Stimulated activated CD8-positive, alpha-beta memory T cell treated with anti-CD3 and anti-CD28 coated beads, Interleukin-7, amount 100 ng/mL, for 24 hours (primary cell): ENCODE results near the gene HLF.
"Not testable (repeated sequence)": the region's sequence is repeated elsewhere in the genome, so short reads cannot be mapped to it uniquely, and the experiment has no call there.

Source experiments
- DNase-seq: peaks from one replicate; pipeline ENCODE4 v3.0.0-alpha.2; 2020; ENCODE audit warnings: low read depth

HLF gene

DNA sequence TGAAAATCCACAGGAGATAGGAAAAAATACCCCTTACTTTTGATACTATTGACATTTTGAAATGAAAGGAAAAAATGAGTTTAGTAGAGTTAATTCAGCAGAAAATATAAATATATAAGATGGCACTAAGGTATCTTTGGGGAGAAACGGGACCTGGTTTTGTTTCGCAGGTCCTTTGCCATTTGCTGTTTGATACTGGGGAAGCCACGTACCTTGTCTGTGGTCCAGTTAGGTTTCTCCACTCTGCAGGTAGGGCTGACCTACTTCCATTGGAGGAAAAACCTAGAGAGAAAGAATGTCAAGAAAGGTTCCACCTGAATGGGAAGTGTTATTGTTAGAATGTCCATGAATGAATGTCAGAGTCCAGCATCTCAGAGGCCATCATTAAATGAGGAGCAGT lies 48.1 kb downstream of the HLF start:
- no peak for DNase-seq

DNA sequence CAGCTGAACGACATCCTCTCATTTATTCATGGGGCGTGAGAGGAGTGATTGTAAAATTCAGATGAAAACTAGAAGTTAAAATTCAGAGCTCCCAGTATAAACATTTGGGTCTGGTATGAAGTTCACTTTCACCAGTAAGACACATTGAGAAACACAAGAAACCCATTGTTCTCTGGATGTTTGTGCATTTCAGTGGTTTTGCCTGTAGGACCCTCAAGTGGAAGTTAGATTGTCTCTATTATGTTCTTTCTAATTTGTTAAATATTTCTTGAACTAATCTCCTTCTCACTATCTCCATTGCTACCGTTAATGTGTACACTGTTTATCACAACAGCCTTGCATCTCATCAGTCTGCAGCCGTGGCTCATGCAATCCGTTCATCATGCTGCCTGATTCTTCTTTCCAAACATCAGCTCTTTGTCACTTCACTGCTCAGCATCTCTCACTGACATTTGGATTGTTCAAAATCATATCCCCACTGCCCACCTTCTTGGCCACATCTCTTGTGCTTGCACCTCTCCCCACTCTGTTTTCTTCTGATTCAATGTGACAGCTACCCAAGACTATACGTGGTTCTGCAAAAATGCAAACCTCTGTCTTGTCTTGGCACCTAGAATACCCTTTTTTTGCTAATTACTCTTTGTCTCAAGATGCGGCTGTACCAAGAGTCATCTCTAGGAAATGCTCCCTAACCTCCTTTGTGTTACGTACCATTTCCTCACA lies 49.5 kb downstream of the HLF start:
- DNase-seq: no peak

DNA sequence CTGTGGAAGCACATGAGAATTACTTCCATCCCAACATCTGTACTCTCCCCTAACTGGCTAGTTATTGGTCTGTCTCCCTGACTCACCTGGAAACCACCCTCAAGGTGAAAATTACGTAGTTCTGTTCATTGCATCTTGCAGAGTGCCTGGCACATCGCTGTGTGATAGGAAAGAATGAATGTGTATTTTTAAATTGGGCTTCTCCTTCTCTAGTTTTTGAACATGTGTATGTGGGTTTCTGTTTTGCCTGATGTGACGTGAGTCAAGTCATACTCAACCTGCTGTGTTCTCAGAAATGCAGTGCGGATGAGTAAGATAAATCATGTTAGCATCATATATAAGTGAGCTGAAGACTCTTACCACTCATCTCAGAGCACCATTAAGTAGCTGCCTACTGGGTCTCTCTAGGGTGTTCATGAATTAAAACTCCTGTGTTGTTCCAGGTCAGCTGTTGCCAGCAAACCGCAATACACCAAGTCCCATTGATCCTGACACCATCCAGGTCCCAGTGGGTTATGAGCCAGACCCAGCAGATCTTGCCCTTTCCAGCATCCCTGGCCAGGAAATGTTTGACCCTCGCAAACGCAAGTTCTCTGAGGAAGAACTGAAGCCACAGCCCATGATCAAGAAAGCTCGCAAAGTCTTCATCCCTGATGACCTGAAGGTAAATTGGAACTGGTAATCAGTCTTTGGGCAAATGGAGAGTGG lies 50.2 kb downstream of the HLF start:
- no peak for DNase-seq

DNA sequence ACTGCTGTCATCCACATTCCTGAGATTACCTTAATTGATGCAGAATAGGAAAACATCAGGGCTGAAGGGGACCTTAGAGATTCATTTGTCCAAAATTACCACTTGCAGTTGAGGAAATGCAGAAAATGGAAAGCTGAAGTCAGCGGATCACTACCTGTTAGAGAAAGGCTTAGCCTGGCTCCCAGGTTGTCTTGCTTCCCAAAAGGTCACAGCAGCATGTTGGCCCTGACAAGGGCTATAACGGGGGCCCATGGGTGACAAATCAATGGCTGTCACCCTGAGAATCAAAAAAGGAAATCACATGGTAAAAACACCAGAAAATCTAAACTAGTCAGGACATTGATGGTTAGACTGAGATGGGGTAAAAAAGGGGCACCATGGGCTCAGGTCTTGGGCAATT lies 51.7 kb downstream of the HLF start:
- no peak for DNase-seq

DNA sequence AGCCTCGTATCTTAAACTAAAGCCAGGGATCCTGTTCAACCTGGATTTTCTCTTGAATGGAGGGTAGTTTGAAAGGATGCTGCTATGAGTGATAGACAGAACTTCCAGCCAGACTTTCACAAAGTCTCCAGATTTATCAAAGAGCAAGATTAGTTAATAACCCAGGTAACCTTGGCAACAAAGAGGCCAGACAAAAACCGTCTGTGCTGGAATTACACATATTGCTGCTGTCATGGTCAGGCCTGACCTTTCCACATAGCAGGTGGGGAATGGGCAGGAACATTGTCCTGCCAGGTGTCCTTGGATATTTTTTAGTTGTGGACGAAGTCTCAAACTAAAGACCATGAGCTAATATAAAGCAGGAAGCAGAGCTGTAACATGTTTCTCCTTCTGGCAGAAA lies 52.5 kb downstream of the HLF start:
- DNase-seq: no peak

DNA sequence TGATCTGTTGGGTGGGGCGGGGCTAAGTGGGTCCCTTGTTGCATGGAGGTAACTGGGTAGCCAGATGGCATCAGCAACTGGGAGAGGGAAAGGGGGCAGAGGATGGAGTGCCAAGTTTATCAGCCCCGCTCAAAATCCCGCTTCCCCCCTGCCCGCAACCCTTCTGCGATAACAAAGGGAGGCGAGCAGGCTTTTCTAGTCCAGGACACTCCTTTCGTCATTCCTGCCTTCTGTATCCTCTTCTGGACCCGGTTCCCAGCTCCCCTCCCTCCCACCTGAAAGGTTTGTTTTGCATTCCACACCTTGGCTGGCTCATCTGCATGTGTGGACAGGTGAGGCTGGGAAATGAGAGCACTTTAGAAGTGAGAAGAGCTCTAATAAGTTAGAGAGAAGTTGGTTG lies 53.3 kb downstream of the HLF start:
- no peak for DNase-seq

DNA sequence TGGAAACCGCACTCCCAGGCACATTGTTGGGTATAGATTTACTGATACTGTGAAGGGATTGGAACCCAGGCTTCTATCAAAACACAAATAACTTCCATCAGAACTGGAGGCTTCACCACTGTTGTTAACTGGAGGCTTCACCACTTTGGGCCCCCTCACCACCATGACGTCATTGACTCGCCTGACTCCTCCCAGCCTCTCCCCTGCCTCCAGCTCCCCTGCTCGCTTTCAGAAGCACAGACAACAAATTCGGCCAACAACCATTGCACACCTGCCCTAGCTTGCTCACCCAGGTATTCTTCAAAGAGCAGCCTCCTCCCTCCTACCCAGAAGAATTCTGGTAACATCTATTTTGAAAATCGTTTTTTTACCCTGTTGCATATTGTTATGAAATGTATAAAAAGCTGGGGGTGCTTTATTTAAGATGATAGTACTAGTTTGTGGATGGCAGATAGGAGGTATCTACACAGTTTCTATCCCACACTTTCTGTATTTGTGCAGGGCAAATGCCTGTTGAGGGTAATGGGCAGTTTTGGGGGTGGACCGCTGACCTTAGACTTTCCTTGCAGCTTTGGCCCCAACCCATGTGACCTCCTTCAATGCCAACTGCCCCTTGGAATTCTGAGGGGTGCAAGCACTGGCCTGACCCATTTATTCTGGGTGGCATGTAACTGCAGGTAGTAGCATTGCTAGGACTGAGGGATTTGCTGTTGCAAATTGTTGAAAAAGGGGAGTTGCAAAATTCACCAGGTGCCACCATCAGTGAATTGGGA lies 54.1 kb downstream of the HLF start:
- DNase-seq: no peak

DNA sequence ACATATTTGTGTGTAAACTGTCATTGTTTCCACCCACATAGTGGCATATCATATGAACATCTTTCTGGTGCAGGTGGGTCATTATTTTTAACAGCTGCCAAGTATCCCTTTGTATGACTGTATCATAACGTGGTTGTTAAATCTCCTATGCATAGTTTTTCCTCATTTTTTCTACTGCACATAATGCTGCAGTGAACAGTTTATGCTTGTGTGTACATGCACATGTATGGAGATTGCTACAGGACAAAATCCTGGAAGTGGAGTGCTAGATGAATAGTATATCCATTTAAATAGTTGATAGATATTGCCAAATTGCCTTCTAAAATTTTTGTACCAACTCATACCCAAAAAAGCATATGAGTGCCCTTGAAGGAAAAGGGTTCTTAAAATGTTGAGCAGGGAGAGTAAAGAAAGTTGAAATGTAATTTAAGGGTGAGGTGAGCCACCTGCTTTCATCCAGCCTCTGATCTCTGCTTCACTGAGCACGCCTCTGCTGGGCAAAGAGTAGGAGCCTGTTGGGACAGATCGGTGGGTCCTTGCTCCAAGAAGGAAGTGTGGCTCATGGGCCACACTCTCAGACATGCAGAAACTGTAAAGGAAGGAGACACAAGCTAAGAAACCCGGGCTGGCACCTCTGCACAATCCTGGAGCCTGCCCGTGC lies 55.3 kb downstream of the HLF start:
- no peak for DNase-seq

DNA sequence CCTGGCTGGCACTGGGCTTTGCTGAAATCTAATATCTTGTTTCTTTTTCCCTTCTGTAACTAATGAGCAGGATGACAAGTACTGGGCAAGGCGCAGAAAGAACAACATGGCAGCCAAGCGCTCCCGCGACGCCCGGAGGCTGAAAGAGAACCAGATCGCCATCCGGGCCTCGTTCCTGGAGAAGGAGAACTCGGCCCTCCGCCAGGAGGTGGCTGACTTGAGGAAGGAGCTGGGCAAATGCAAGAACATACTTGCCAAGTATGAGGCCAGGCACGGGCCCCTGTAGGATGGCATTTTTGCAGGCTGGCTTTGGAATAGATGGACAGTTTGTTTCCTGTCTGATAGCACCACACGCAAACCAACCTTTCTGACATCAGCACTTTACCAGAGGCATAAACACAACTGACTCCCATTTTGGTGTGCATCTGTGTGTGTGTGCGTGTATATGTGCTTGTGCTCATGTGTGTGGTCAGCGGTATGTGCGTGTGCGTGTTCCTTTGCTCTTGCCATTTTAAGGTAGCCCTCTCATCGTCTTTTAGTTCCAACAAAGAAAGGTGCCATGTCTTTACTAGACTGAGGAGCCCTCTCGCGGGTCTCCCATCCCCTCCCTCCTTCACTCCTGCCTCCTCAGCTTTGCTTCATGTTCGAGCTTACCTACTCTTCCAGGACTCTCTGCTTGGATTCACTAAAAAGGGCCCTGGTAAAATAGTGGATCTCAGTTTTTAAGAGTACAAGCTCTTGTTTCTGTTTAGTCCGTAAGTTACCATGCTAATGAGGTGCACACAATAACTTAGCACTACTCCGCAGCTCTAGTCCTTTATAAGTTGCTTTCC lies 56.0 kb downstream of the HLF start:
- no peak for DNase-seq

DNA sequence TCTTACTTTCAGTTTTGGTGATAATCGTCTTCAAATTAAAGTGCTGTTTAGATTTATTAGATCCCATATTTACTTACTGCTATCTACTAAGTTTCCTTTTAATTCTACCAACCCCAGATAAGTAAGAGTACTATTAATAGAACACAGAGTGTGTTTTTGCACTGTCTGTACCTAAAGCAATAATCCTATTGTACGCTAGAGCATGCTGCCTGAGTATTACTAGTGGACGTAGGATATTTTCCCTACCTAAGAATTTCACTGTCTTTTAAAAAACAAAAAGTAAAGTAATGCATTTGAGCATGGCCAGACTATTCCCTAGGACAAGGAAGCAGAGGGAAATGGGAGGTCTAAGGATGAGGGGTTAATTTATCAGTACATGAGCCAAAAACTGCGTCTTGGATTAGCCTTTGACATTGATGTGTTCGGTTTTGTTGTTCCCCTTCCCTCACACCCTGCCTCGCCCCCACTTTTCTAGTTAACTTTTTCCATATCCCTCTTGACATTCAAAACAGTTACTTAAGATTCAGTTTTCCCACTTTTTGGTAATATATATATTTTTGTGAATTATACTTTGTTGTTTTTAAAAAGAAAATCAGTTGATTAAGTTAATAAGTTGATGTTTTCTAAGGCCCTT lies 56.8 kb downstream of the HLF start:
- DNase-seq: no peak

DNA sequence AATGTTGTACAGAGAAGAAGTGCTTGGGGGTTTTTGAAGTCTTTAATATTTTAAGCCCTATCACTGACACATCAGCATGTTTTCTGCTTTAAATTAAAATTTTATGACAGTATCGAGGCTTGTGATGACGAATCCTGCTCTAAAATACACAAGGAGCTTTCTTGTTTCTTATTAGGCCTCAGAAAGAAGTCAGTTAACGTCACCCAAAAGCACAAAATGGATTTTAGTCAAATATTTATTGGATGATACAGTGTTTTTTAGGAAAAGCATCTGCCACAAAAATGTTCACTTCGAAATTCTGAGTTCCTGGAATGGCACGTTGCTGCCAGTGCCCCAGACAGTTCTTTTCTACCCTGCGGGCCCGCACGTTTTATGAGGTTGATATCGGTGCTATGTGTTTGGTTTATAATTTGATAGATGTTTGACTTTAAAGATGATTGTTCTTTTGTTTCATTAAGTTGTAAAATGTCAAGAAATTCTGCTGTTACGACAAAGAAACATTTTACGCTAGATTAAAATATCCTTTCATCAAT lies 57.8 kb downstream of the HLF start:
- no peak for DNase-seq

DNA sequence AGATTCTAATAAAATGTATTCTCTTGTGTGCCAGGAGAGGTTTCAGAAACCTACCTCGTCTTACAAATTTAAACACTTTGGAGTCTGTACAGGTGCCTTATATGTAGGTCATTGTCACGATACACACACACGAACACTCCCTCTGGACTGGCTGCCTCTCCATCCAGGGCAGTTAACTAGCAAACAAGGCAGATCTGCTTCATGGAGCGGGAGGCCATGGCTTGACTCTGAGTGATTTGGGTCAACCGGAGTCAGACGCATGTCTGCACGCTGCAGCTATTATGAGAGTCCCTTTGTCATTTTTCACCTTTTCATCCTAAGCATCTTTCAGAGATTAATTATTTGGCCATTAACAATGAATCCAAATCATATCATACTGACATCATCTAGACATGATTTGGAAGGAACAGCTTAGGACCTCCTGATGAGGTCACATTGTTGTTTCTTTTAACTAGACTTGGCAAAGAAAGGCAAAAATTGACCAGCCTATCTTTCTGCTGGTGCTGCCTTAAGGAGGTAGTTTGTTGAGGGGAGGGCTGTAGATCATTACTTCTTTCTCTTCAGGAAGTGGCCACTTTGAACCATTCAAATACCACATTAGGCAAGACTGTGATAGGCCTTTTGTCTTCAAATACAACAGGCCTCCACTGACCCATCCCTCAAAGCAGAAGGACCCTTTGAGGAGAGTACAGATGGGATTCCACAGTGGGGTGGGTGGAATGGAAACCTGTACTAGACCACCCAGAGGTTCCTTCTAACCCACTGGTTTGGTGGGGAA lies 58.9 kb downstream of the HLF start:
- no peak for DNase-seq

DNA sequence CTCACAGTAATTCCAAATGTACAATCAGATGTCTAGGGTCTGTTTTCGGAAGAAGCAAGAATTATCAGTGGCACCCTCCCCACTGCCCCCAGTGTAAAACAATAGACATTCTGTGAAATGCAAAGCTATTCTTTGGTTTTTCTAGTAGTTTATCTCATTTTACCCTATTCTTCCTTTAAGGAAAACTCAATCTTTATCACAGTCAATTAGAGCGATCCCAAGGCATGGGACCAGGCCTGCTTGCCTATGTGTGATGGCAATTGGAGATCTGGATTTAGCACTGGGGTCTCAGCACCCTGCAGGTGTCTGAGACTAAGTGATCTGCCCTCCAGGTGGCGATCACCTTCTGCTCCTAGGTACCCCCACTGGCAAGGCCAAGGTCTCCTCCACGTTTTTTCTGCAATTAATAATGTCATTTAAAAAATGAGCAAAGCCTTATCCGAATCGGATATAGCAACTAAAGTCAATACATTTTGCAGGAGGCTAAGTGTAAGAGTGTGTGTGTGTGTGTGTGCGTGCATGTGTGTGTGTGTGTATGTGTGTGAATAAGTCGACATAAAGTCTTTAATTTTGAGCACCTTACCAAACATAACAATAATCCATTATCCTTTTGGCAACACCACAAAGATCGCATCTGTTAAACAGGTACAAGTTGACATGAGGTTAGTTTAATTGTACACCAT lies 59.7 kb downstream of the HLF start:
- DNase-seq: no peak

DNA sequence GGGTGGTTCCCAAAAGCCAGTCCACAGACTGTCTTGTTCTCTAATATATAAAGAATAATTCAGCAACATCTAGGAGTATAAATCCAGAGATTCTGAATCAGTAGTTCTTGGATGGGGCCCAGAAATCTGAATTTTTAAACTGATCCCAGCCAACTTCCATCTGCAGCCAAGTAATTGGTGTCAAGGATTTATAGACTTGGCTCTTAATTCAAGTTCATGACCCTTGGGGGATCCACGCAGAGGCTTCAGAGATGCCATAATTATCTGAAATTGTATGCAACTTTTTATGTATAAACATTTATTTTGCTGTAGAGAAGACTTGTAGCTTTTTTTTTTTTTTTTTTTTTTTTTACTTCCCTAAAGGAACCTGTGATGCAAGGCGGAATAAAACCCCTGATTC lies 60.6 kb downstream of the HLF start:
- no peak for DNase-seq

DNA sequence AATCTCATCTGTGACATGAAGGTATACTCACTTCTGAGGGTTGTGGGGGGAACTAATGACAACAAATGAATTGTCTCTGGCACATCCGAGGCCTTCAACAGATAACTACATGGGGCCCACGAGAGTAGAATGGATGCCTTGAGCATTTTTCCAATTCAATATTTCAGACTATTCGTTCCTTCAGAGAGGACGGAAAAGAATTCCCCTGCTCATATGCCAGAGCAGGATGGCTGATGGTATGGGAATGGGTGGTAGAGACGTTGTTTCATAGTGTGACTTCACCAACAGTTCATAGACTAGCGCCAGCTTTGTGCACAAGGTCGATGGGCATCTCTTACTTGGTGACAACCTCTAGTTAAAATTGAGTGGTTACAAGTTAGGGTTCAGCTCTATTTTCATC lies 61.3 kb downstream of the HLF start:
- no peak for DNase-seq

DNA sequence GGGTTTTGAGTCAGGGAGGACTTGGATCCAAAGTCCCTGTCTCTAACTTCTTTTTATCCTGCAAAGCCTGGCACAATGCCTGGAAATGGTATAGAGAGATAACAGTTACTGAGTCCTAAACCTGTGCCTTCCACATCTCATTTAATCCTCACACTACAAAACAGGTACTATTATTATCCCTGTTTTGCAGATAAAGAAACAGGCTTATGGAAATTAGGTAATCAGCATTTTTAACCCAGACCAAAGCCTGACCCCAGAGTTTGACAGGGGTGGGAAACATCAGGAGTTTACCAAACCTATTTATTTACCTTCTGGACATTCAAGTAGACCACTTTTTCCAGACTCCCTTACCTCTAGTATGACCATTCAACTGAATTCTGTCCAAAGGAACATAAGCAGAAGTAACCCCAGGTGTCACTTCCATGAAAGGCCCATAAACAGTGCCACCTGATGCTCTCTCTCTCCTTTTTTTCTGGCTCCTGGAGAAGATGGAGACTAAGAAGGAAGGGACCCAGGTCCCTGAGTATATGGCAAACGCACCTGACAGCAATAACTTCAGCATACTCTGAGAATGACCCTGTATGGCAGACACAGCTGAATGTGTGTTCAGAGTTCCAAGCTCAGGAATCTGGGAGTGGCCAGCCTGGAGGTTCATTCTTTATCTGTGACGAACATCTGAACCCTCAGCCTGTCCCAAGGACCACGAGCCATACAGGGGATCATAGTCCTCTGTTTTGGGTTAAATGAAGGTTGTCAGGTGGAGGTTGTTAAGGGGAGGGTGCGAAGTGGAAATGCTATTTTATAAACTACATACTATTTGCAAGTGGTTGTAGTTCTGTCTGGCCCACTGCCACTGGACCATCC lies 62.7 kb downstream of the HLF start:
- DNase-seq: no peak

DNA sequence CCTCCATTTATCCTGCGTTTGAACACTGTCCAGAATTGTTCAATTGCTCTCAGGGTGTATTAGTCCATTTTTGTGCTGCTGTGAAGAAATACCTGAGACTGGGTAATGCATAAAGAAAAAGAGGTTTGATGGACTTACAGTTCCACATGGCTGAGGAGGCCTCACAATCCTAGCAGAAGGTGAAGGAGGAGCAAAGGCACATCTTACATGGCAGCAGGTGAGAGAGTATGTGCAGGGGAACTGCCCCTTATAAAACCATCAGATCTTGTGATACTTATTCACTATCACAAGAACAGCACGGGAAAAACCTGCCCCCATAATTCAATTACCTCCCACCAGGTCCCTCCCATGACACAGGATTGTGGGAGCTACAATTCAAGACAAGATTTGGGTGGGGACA lies 63.8 kb downstream of the HLF start:
- DNase-seq: not testable (repeated sequence)

DNA sequence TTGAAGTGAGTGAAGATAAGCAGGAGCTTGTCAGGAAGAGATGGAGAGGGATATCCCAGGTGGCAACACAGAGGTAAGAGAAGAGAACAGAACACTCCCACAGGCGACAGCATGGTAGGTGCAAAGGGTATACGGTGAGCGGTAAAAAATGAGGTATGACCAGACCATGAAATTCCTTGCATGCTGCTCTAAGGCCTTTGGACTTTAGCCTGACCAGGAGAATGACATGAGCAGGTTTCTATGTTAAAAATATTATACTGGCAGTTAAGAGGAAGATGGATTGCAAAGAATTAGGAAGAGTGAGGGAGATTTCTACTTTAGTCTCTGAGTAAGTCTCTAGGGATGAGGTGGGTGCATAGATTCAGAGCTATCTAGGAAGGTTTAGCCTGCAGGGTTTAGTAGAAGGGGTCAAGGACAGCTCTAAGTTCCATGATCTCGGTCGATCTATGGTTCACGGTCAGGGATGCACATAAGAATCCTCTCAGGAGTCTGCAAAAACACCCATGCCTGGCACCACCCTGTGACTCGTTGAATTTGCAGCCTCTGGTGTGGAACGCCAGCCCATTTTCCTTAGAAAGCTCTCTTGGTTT lies 65.7 kb downstream of the HLF start:
- no peak for DNase-seq
